Bronchial epithelial cell (primary cell): ENCODE results near the gene CDX2. TPM values are rescaled to one million over a fixed set of nuclear protein-coding genes. Genes with fewer than 3 reads are reported as not detected.

Source experiments
- DNase-seq: peaks from one replicate; pipeline ENCODE4 v3.0.0-alpha.2; 2010; ENCODE audit warnings: low read depth
- FAIRE-seq: peaks from 2 replicates; lab custom pipeline; 2011; peaks lifted over from hg19 to GRCh38; lab: Jason Lieb, UNC
- H3K27me3 ChIP-seq: 2 replicates; pipeline ENCODE4 v1.5.1; 2011; ENCODE audit warnings: low read length; ENCODE audit not compliant: control insufficient read depth, insufficient read depth
- H3K36me3 ChIP-seq: 2 replicates; pipeline ENCODE4 v1.5.1; 2011; ENCODE audit warnings: low read length; ENCODE audit not compliant: control insufficient read depth, insufficient read depth
- H3K4me3 ChIP-seq: 2 replicates; pipeline ENCODE4 v1.5.1; 2011; ENCODE audit warnings: mild to moderate bottlenecking, low read depth, low read length, control low read depth
- total RNA-seq: library from RNA; depleted of rRNA; stranded (reverse); fragments of >200 nt; gene quantifications from 2 replicates; pipeline ENCODE4 v1.2.1, GENCODE V29; 2014
- TF ChIP-seq, protein P1 (sequence below): IDR thresholded peaks from 2 replicates; pipeline ENCODE4 v1.5.1; 2011; ENCODE audit warnings: mild to moderate bottlenecking, moderate library complexity, low read length, control low read depth, inconsistent platforms; ENCODE audit not compliant: insufficient read depth, severe bottlenecking

CDX2 gene
- total RNA-seq, 1 donor from 2014 or later, result not detected

GRCh38 chr13:27977476-27978300 is 8.6 kb upstream of the CDX2 start:
- TF ChIP-seq, protein P1, sequence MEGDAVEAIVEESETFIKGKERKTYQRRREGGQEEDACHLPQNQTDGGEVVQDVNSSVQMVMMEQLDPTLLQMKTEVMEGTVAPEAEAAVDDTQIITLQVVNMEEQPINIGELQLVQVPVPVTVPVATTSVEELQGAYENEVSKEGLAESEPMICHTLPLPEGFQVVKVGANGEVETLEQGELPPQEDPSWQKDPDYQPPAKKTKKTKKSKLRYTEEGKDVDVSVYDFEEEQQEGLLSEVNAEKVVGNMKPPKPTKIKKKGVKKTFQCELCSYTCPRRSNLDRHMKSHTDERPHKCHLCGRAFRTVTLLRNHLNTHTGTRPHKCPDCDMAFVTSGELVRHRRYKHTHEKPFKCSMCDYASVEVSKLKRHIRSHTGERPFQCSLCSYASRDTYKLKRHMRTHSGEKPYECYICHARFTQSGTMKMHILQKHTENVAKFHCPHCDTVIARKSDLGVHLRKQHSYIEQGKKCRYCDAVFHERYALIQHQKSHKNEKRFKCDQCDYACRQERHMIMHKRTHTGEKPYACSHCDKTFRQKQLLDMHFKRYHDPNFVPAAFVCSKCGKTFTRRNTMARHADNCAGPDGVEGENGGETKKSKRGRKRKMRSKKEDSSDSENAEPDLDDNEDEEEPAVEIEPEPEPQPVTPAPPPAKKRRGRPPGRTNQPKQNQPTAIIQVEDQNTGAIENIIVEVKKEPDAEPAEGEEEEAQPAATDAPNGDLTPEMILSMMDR, result no peak
- Histone ChIP-seq H3K27me3 (peaks cover 75% of the 10 kb centered on the region), H3K4me3 (no peak overlapping the region), H3K36me3 (no peaks in the 10 kb centered on the region)
- FAIRE-seq (no peak), DNase-seq (no peak)

DNA sequence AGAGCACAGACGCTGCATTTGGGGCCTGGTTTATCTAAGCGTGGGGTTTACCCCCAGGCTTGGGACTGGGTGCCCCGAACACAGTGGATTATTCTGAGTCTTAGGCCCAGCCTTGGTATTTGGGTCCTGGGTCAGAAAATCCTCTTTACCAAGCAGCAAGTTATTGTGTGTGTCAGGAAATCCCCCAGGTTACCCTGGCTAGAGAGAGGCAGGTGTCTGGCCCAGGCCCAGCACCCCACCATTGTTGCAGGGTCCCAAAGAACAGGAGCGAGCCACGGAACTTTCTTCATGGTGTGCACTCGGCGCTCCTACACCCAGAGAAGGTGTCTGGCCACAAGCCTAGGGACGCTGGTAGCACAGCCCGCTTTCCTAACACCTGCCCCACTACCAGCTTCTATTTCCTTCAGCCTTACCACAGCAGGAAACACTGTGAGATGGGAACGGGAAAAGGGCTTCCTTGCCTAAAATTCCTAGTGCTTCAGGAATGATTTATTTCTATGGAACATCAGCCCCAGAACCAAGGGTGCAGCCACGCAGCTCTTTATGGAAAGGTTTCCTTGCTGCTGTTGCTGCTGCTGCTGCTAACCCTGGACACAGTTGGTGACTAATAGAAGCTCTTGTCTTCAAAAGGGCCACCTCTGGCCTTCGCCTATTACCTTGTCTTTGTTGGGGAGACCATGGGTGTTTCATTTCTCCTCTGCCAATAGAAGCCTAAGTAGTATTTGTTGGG is 7.4 kb upstream of the CDX2 start:
- Histone ChIP-seq H3K27me3 (peaks cover 71% of the 10 kb centered on the region), H3K4me3 (no peak overlapping the region), H3K36me3 (no peaks in the 10 kb centered on the region)
- DNase-seq (no peak), FAIRE-seq (no peak)
- TF ChIP-seq, protein P1, result no peak

- no peak for FAIRE-seq
- TF ChIP-seq, protein P1, result no peak
- Histone ChIP-seq H3K36me3 (no peaks in the 10 kb centered on the region), H3K4me3 (no peak overlapping the region), H3K27me3 (peaks cover 70% of the 10 kb centered on the region)
- DNase-seq, result no peak
Observed at GRCh38 chr13:27975564-27976361, 6.6 kb upstream of the CDX2 start.

DNA sequence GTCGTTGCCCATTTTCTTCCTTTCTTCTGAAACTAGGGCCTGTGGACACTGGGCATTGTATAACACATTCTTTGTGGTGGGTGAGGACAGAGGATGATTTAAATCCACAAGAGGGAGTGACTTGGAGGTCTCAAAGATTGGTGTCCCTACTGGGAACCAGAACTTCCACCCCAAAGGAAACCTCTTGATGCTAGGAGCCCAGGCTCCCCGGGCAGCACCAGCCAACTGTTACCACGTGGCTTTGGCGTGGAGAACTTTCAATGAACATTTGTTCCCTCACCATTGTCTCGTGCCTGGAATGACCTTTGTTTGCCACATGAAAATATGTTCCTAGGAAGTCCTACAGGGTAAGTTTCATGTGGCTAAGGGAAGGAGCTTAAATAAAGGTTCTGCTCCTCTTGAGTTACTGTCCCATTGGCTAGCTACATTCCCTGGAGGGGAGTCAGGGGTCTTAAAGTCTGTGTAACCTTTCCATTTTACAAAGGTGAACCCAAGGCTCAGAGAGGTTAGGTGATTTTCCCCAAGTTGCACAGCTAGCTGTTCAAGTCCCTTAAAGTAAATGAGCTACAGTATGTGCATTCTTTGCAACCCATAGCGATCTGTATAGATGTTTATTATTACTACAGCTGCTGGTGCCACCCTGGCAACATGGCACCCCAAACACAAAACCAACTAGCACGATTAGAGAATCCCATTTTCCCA is 5.0 kb upstream of the CDX2 start:
- H3K27me3 ChIP-seq, result peaks cover 69% of the 10 kb centered on the region
- FAIRE-seq (no peak), DNase-seq (no peak)
- TF ChIP-seq, protein P1, result no peak
- no peak overlapping the region for H3K4me3 ChIP-seq
- no peaks in the 10 kb centered on the region for H3K36me3 ChIP-seq

- DNase-seq (no peak), FAIRE-seq (no peak)
- peaks cover 69% of the 10 kb centered on the region for H3K27me3 ChIP-seq
- no peak overlapping the region for H3K4me3 ChIP-seq
- TF ChIP-seq, protein P1, result no peak
- H3K36me3 ChIP-seq, result no peaks in the 10 kb centered on the region
Observed at GRCh38 chr13:27973291-27973690, 4.2 kb upstream of the CDX2 start.
